ENCODE results near the gene FGD4.
"Not testable (repeated sequence)": the region's sequence is repeated elsewhere in the genome, so short reads cannot be mapped to it uniquely, and the experiment has no call there.

The FGD4 gene

GRCh38 chr12:32507942-32508320 lies 108.6 kb downstream of the FGD4 start:
- no peak overlapping the region for H3K4me3 ChIP-seq (ENCODE audit: low read depth, low read length)
- DNase-seq (ENCODE audit: low read depth): no peak

- no peak overlapping the region for H3K4me3 ChIP-seq (ENCODE audit: low read depth, low read length)
- no peak for DNase-seq (ENCODE audit: low read depth)
Measured at GRCh38 chr12:32508626-32509025, 109.3 kb downstream of the FGD4 start.

- no peak overlapping the region for H3K4me3 ChIP-seq (ENCODE audit: low read depth, low read length)
- DNase-seq (ENCODE audit: low read depth): no peak
Measured at GRCh38 chr12:32509328-32510091, 110.2 kb downstream of the FGD4 start.

- H3K4me3 ChIP-seq (ENCODE audit: low read depth, low read length); DNase-seq (ENCODE audit: low read depth): not testable (repeated sequence)
Measured at GRCh38 chr12:32511976-32512375, 112.6 kb downstream of the FGD4 start.

GRCh38 chr12:32512379-32512778 lies 113.0 kb downstream of the FGD4 start:
- no peak for DNase-seq (ENCODE audit: low read depth)
- no peak overlapping the region for H3K4me3 ChIP-seq (ENCODE audit: low read depth, low read length)

- H3K4me3 ChIP-seq (ENCODE audit: low read depth, low read length): no peak overlapping the region
- no peak for DNase-seq (ENCODE audit: low read depth)
Measured at GRCh38 chr12:32512910-32513309, 113.6 kb downstream of the FGD4 start.

GRCh38 chr12:32515137-32515873 lies 115.9 kb downstream of the FGD4 start:
- H3K4me3 ChIP-seq (ENCODE audit: low read depth, low read length): no peak overlapping the region
- no peak for DNase-seq (ENCODE audit: low read depth)

GRCh38 chr12:32516230-32516629 lies 116.9 kb downstream of the FGD4 start:
- no peak for DNase-seq (ENCODE audit: low read depth)
- H3K4me3 ChIP-seq (ENCODE audit: low read depth, low read length): no peak overlapping the region

GRCh38 chr12:32517966-32518365 lies 118.6 kb downstream of the FGD4 start:
- H3K4me3 ChIP-seq (ENCODE audit: low read depth, low read length): no peak overlapping the region

GRCh38 chr12:32519047-32519446 lies 119.7 kb downstream of the FGD4 start:
- no peak for DNase-seq (ENCODE audit: low read depth)
- H3K4me3 ChIP-seq (ENCODE audit: low read depth, low read length): no peak overlapping the region

More at GRCh38 chr12:32517966-32518365, 118.6 kb downstream of the FGD4 start:
- no peak for DNase-seq (ENCODE audit: low read depth)

- no peak for DNase-seq (ENCODE audit: low read depth)
Measured at GRCh38 chr12:32522331-32523221, 123.2 kb downstream of the FGD4 start.

GRCh38 chr12:32525802-32526201 lies 126.4 kb downstream of the FGD4 start:
- DNase-seq (ENCODE audit: low read depth): not testable (repeated sequence)

More at GRCh38 chr12:32522331-32523221, 123.2 kb downstream of the FGD4 start:
- no peak overlapping the region for H3K4me3 ChIP-seq (ENCODE audit: low read depth, low read length)

GRCh38 chr12:32526343-32526742 lies 127.0 kb downstream of the FGD4 start:
- not testable (repeated sequence) for DNase-seq (ENCODE audit: low read depth)

More at GRCh38 chr12:32525802-32526201, 126.4 kb downstream of the FGD4 start:
- H3K4me3 ChIP-seq (ENCODE audit: low read depth, low read length): not testable (repeated sequence)

GRCh38 chr12:32532422-32532821 lies 133.1 kb downstream of the FGD4 start:
- H3K4me3 ChIP-seq (ENCODE audit: low read depth, low read length): no peak overlapping the region
- no peak for DNase-seq (ENCODE audit: low read depth)

More at GRCh38 chr12:32526343-32526742, 127.0 kb downstream of the FGD4 start:
- not testable (repeated sequence) for H3K4me3 ChIP-seq (ENCODE audit: low read depth, low read length)

GRCh38 chr12:32532951-32533350 lies 133.6 kb downstream of the FGD4 start:
- DNase-seq (ENCODE audit: low read depth): no peak
- no peak overlapping the region for H3K4me3 ChIP-seq (ENCODE audit: low read depth, low read length)

GRCh38 chr12:32533506-32533905 lies 134.1 kb downstream of the FGD4 start:
- not testable (repeated sequence) for DNase-seq (ENCODE audit: low read depth); H3K4me3 ChIP-seq (ENCODE audit: low read depth, low read length)

GRCh38 chr12:32533971-32534590 lies 134.7 kb downstream of the FGD4 start:
- DNase-seq (ENCODE audit: low read depth): peak; percentile 78

GRCh38 chr12:32534698-32535097 lies 135.3 kb downstream of the FGD4 start:
- H3K4me3 ChIP-seq (ENCODE audit: low read depth, low read length): peak overlapping the region; percentile 30
- DNase-seq (ENCODE audit: low read depth): no peak

More at GRCh38 chr12:32533971-32534590, 134.7 kb downstream of the FGD4 start:
- peak overlapping the region; percentile 30 for H3K4me3 ChIP-seq (ENCODE audit: low read depth, low read length)

Measured in skeletal muscle cell (primary cell).